ENCODE data around the gene ANXA6.

Gene ANXA6

GRCh38 chr5:151055336-151055735 is 102.2 kb downstream of the ANXA6 start:
- ChIA-PET POLR2A (no interaction called here), CTCF (interaction anchor here (0.8 to 9.7 kb wide), 5 partner anchors 13 to 254 kb away, joined by 3 to 325 read pairs (median 7); no protein-coding TSS in a partner anchor)
- DNase-seq (ENCODE audit: extremely low spot score): no peak
- no peak for TF ChIP-seq CTCF (IDR thresholded peaks at IDR 0.05; ENCODE audit: control extremely low read depth, extremely low read depth, low read depth, missing control alignments)

- POLR2A ChIA-PET: no interaction called here
- no peak for TF ChIP-seq CTCF (IDR thresholded peaks at IDR 0.05; ENCODE audit: control extremely low read depth, extremely low read depth, low read depth, missing control alignments)
- CTCF ChIA-PET: interaction anchor here (0.8 to 9.7 kb wide), 6 partner anchors 14 to 451 kb away, joined by 3 to 325 read pairs (median 5); no protein-coding TSS in a partner anchor
- no peak for DNase-seq (ENCODE audit: extremely low spot score)
Measured at GRCh38 chr5:151054709-151055108, 102.9 kb downstream of the ANXA6 start.

GRCh38 chr5:151053796-151054462 is 103.7 kb downstream of the ANXA6 start:
- CTCF ChIA-PET: interaction anchor here (1.0 to 9.7 kb wide), 5 partner anchors 13 to 451 kb away, joined by 3 to 325 read pairs (median 7); no protein-coding TSS in a partner anchor
- POLR2A ChIA-PET: no interaction called here
- no peak for TF ChIP-seq CTCF (IDR thresholded peaks at IDR 0.05; ENCODE audit: control extremely low read depth, extremely low read depth, low read depth, missing control alignments)
- no peak for DNase-seq (ENCODE audit: extremely low spot score)

GRCh38 chr5:151052836-151053235 is 104.7 kb downstream of the ANXA6 start:
- no peak for TF ChIP-seq CTCF (IDR thresholded peaks at IDR 0.05; ENCODE audit: control extremely low read depth, extremely low read depth, low read depth, missing control alignments)
- ChIA-PET CTCF (interaction anchor here (1.2 to 9.7 kb wide), 20 partner anchors 8 to 263 kb away, joined by 3 to 325 read pairs (median 12); no protein-coding TSS in a partner anchor), POLR2A (interaction anchor here (1.2 kb wide), 1 partner anchor 63 kb away, joined by 3 read pairs; no protein-coding TSS in a partner anchor)
- DNase-seq (ENCODE audit: extremely low spot score): no peak

GRCh38 chr5:151051931-151052608 is 105.5 kb downstream of the ANXA6 start:
- ChIA-PET POLR2A (interaction anchor here (1.2 kb wide), 2 partner anchors 64 to 200 kb away, joined by 3 read pairs; partner anchors contain the start of gene GM2A), CTCF (interaction anchor here (0.7 to 9.7 kb wide), 40 partner anchors 9 to 493 kb away, joined by 3 to 325 read pairs (median 5); partner anchors contain the start of genes ANXA6, RBM22 and TNIP1)
- TF ChIP-seq CTCF (IDR thresholded peaks at IDR 0.05; ENCODE audit: control extremely low read depth, extremely low read depth, low read depth, missing control alignments): no peak
- no peak for DNase-seq (ENCODE audit: extremely low spot score)
